Non-pigmented ciliary epithelial cell (primary cell): ENCODE data around the gene OR5A2.
"Not testable (repeated sequence)": the region's sequence is repeated elsewhere in the genome, so short reads cannot be mapped to it uniquely, and the experiment has no call there.

ENCODE experiments used
- DNase-seq: peaks from one replicate; pipeline ENCODE4 v3.0.0-alpha.2; 2010; ENCODE audit warnings: low read depth

Gene OR5A2

GRCh38 chr11:59426361-59427067 lies at the start of gene OR5A2:
OR5A2 (minus strand) TSS chr11:59426413; CDS start chr11:59422953, 3,460 bp downstream.
- DNase-seq, result no peak

- DNase-seq, result no peak
Observed at GRCh38 chr11:59475176-59475575, 49.0 kb upstream of the OR5A2 start.

GRCh38 chr11:59473015-59473414 lies 46.8 kb upstream of the OR5A2 start, which contains the start of gene OR4D10:
OR4D10 (plus strand) TSS chr11:59473315; CDS start chr11:59477430, 4,115 bp downstream.
- DNase-seq, result no peak

GRCh38 chr11:59463190-59463641 lies 37.0 kb upstream of the OR5A2 start:
- no peak for DNase-seq

GRCh38 chr11:59459916-59460315 lies 33.7 kb upstream of the OR5A2 start:
- DNase-seq, result no peak

- DNase-seq, result no peak
Observed at GRCh38 chr11:59456661-59457060, 30.4 kb upstream of the OR5A2 start, which contains the start of gene OR4D6. OR4D6 (plus strand) TSS chr11:59456961; CDS start chr11:59456961, 0 bp downstream.

- no peak for DNase-seq
Observed at GRCh38 chr11:59448484-59448883, 22.3 kb upstream of the OR5A2 start.

GRCh38 chr11:59445624-59446023 lies 19.4 kb upstream of the OR5A2 start:
- DNase-seq, result not testable (repeated sequence)

- no peak for DNase-seq
Observed at GRCh38 chr11:59437770-59438169, 11.6 kb upstream of the OR5A2 start.

- no peak for DNase-seq
Observed at GRCh38 chr11:59436169-59436568, 10.0 kb upstream of the OR5A2 start, which contains the start of gene OR5A1. OR5A1 (plus strand) TSS chr11:59436469; CDS start chr11:59443169, 6,700 bp downstream.

- peak; percentile 14 for DNase-seq
Observed at GRCh38 chr11:59429924-59430516, 3.8 kb upstream of the OR5A2 start.

- no peak for DNase-seq
Observed at GRCh38 chr11:59427068-59427382, 812 bp upstream of the OR5A2 start.

GRCh38 chr11:59425131-59425530 lies 1.1 kb downstream of the OR5A2 start:
- no peak for DNase-seq

- DNase-seq, result no peak
Observed at GRCh38 chr11:59423835-59424234, 2.4 kb downstream of the OR5A2 start.

GRCh38 chr11:59418156-59418555 lies 8.1 kb downstream of the OR5A2 start:
- DNase-seq, result no peak

- no peak for DNase-seq
Observed at GRCh38 chr11:59417023-59417422, 9.2 kb downstream of the OR5A2 start.

GRCh38 chr11:59416613-59417012 lies 9.6 kb downstream of the OR5A2 start:
- DNase-seq, result no peak

GRCh38 chr11:59415111-59415510 lies 11.1 kb downstream of the OR5A2 start:
- no peak for DNase-seq

GRCh38 chr11:59413646-59414045 lies 12.6 kb downstream of the OR5A2 start:
- no peak for DNase-seq

GRCh38 chr11:59403546-59403945 lies 22.7 kb downstream of the OR5A2 start:
- DNase-seq, result no peak

- DNase-seq, result no peak
Observed at GRCh38 chr11:59401262-59401552, 25.0 kb downstream of the OR5A2 start.

- no peak for DNase-seq
Observed at GRCh38 chr11:59400461-59401261, 25.6 kb downstream of the OR5A2 start.

- DNase-seq, result no peak
Observed at GRCh38 chr11:59394186-59394585, 32.0 kb downstream of the OR5A2 start.
